Activated T-cell treated with anti-CD3 and anti-CD28 coated beads, Interleukin-2, amount 50 U/mL, for 72 hours (primary cell): ENCODE measurements around the gene GCNA. TPM values are rescaled to one million over a fixed set of nuclear protein-coding genes. Genes with fewer than 3 reads are reported as not detected.

Source experiments
- ATAC-seq, 2 donors: fragments of 150-1000 bp; cut with Tn5 transposase; replicated peaks in 1 of 2; 2 replicates each; pipeline ENCODE4 v1.10.0; 2021; ENCODE audit warnings: moderate library complexity in 2 of 2, mild to moderate bottlenecking in 1 of 2
- DNase-seq, 2 donors: peaks; one replicate each; pipeline ENCODE4 v3.0.0; 2021 to 2022; ENCODE audit warnings: mixed read lengths in 1 of 2
- H3K27ac Mint-ChIP-seq: one replicate; pipeline ENCODE4 v1.8.0; 2022; ENCODE audit warnings: mild to moderate bottlenecking, moderate library complexity, mixed read lengths
- H3K27me3 Mint-ChIP-seq: one replicate; pipeline ENCODE4 v1.8.0; 2022; ENCODE audit warnings: low read depth, mixed read lengths
- H3K36me3 Mint-ChIP-seq, 2 donors: one replicate each; pipeline ENCODE4 v1.8.0; 2022; ENCODE audit warnings: mixed read lengths in 2 of 2, mild to moderate bottlenecking in 1 of 2; ENCODE audit not compliant: insufficient read depth in 2 of 2
- H3K4me1 Mint-ChIP-seq: one replicate; pipeline ENCODE4 v1.8.0; 2022; ENCODE audit warnings: low read depth, mixed read lengths
- H3K4me3 Mint-ChIP-seq, 2 donors: one replicate each; pipeline ENCODE4 v1.8.0; 2022; ENCODE audit warnings: mild to moderate bottlenecking in 2 of 2, mixed read lengths in 2 of 2, moderate library complexity in 2 of 2
- H3K9me3 Mint-ChIP-seq, 2 donors: one replicate each; pipeline ENCODE4 v1.8.0; 2022; ENCODE audit warnings: mixed read lengths in 2 of 2
- total RNA-seq, 2 donors: library from RNA; stranded (reverse); gene quantifications; one replicate each; pipeline ENCODE4 v1.2.3, GENCODE V29; 2022

GCNA gene, protein sequence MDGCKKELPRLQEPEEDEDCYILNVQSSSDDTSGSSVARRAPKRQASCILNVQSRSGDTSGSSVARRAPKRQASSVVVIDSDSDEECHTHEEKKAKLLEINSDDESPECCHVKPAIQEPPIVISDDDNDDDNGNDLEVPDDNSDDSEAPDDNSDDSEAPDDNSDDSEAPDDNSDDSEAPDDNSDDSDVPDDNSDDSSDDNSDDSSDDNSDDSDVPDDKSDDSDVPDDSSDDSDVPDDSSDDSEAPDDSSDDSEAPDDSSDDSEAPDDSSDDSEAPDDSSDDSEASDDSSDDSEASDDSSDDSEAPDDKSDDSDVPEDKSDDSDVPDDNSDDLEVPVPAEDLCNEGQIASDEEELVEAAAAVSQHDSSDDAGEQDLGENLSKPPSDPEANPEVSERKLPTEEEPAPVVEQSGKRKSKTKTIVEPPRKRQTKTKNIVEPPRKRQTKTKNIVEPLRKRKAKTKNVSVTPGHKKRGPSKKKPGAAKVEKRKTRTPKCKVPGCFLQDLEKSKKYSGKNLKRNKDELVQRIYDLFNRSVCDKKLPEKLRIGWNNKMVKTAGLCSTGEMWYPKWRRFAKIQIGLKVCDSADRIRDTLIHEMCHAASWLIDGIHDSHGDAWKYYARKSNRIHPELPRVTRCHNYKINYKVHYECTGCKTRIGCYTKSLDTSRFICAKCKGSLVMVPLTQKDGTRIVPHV
- 1 to 10 TPM; 6.9 to 8.4 TPM for total RNA-seq

DNA sequence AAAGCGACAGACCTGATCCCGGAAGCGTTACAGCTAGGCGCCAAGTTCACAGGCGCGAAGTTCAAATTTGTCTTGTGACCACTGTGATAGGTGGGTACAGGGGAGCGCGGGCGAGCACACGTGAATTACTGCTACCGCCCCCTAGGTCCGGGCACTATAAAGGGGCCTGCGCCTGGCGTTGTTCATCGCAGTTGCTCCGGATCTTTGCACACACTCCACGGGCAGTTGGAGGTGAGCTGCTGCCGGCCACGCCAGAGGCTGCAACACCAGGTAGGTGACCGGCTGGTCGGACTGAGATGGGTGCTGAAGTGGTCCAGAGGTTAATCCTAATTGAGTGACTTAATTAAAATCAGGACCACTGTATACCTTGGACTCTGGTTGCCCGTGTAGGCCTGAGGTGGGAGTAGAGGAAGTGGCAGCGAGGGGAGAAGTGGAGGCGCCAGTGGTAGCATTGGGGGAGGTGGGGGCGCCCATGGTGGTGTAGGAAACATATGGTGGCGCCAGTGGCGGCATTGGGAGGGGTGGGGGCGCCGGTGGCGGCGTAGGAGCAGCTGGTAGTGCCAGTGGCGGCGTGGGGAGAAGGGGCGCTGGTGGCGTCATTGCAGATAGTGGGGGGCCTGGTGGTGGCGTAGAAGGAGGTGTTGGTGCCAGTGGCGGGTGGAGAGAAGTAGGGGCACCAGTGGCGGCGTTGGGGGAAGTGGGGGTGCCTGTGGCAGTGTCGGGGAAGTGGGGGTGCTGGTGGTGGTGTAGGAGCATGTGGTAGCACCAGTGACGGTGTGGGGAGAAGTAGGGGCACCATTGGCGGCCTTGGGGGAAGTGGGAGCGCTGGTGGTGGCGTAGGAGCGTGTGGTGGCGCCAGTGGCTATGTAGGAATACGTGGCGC is at the start of gene GCNA:
Gene GCNA (plus strand): TSS at position 185 of the 883 bp plus-strand sequence. CDS start 2,385 bp downstream, outside the sequence.
- Mint-ChIP-seq H3K4me1 (peaks cover 13% of the 10 kb centered on the region), H3K36me3 (peaks cover 8 to 28% of the 10 kb centered on the region in 2 donors), H3K4me3 (no peak within 1 kb of the TSS), H3K9me3 (no peaks in the 10 kb centered on the region), H3K27me3 (no peaks in the 10 kb centered on the region), H3K27ac (peak within 1 kb of the TSS; percentile 80)
- peak; percentile 6 to 26 for ATAC-seq
- no peak for DNase-seq

DNA sequence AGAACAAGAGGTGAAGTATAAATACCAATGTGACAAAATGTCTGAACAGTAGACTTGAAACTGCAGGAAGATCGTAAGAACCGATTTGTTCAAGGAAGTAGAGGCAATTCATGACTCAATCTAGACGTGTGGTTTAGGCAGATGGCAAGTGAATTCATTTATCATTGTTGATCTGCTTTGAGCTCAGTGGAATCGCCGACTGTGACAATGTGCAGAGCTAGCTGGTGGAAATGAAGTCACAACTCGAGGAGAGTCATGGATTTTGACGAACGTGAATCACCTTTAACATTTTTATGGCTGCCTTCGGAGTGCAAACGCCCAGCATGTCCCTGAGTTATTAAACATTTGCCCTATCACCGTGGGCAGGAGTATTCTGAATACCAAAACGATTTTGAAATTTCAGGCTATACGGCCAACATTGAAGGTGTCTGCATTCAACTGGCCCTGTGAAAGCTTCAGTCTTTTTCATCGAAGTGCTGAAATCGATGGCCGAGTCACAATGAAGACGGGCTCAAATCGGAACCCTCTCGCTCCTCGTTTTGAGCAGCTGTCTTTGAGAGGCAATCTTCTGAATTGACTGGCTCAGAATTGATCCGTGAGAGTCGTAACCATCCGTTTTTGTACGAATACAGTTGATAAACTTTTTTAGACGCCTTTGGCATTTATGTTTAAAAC is 46.0 kb upstream of the GCNA start:
- Mint-ChIP-seq H3K9me3 (no peaks in the 10 kb centered on the region), H3K4me3 (peak overlapping the region; percentile 97 to 100), H3K27ac (peak overlapping the region; percentile 100), H3K36me3 (peaks cover 21 to 32% of the 10 kb centered on the region in 2 donors), H3K27me3 (peaks cover 7% of the 10 kb centered on the region), H3K4me1 (peaks cover 17% of the 10 kb centered on the region)
- DNase-seq: peak; percentile 59 to 74
- ATAC-seq: peak; percentile 76 to 77

DNA sequence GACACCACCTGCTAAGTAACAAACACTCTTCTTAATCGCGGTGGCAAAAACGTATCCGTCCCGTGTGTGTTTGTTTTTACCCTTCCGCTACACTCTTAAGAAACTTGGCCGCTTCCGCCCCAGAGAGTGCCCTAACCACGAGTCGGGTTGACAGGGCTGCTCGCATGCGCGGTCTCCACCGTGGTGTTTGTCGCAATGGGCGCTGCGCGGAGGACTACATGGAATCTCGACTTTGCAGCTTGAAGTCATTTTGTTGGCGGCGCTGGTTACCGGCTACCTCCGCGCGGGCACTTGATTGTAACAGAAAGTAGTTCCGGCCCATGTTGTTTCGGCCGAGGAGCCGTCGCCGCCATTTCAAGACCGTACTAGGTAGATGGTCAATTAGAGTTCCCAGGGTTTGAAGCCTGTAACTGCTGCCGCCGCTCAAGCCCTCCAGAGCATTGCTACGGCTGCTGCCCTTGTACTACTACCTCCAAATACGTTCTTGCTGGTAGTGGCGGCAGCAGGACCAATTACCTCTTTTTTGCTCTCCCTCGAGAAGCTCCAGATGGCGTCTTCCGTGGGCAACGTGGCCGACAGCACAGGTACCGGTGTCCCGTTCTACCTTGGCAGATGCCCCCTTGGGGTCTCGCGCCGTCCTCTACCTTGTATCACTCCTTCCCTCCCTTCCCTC is 45.3 kb upstream of the GCNA start, which contains the start of gene OGT:
Gene OGT (plus strand): TSS at position 352 of the 673 bp plus-strand sequence. CDS start 196 bp downstream, at position 548.
- no peaks in the 10 kb centered on the region for H3K9me3 Mint-ChIP-seq
- ATAC-seq (peak; percentile 80 to 81), DNase-seq (peak; percentile 90 to 93)
- peaks cover 17% of the 10 kb centered on the region for H3K4me1 Mint-ChIP-seq
- H3K4me3 Mint-ChIP-seq: peak within 1 kb of the TSS; percentile 97 to 100
- peak within 1 kb of the TSS; percentile 100 for H3K27ac Mint-ChIP-seq
- H3K27me3 Mint-ChIP-seq: peaks cover 7% of the 10 kb centered on the region
- peaks cover 24 to 33% of the 10 kb centered on the region in 2 donors for H3K36me3 Mint-ChIP-seq

DNA sequence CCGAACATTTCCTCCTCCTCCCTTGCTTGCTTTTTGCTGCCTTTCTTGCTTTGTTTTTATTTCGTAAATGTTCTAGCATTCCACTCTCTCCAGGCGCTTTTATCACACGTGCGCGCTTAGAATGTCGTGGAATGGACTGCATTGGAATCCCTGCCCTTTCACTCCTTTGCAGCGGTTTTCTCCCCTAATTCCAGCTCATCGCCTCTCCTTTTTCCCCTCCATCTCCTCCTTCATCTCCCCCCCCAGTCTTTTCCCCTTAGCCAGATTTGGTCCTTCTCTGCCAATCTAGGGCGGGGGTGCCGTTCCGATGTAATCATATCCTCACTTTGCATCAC is 44.8 kb upstream of the GCNA start:
- DNase-seq (no peak), ATAC-seq (no peak)
- peak overlapping the region; percentile 97 to 100 for H3K4me3 Mint-ChIP-seq
- H3K27me3 Mint-ChIP-seq: peaks cover 7% of the 10 kb centered on the region
- peak overlapping the region; percentile 100 for H3K27ac Mint-ChIP-seq
- no peaks in the 10 kb centered on the region for H3K9me3 Mint-ChIP-seq
- peaks cover 25 to 39% of the 10 kb centered on the region in 2 donors for H3K36me3 Mint-ChIP-seq
- peaks cover 19% of the 10 kb centered on the region for H3K4me1 Mint-ChIP-seq

DNA sequence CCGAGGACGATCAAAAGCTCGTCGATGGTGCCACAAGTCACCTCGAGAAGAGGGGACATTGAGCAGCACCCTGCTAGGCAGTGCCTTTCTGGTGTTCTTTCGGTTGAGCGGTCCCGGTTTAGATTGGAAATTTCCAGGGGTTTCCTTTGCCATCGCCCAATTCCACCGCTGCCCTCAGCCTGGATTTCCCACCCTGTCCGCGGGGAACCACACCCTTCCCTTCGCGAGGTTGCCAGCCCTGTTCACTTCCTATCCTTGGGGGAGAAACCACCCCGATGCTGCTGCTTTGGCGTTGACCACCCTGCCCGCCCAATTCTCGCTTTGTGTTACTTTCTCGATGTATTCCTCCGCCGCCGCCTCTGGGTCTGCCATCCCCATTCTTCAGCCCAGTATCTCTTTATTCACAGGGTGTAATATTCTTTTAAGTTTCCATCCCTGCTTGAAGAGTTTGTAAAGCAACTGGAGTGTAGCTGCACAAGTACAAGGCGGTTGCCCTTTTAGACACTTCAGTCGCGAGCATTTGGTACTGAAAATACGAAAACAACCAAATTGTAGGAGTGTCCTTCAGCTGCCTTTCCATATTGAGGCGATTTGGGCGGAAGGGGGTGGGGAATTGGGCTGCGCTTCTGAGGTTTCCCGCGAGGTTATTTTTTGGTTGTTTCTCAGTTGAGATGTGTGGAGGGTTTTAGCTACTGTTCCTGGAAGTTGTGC is 44.2 kb upstream of the GCNA start:
- DNase-seq: peak; percentile 60 to 67
- ATAC-seq: peak; percentile 11 to 16
- Mint-ChIP-seq H3K27ac (peak overlapping the region; percentile 100), H3K4me1 (peaks cover 24% of the 10 kb centered on the region), H3K36me3 (peaks cover 25 to 41% of the 10 kb centered on the region in 2 donors), H3K4me3 (peak overlapping the region; percentile 97 to 100), H3K27me3 (peaks cover 7% of the 10 kb centered on the region), H3K9me3 (no peaks in the 10 kb centered on the region)

DNA sequence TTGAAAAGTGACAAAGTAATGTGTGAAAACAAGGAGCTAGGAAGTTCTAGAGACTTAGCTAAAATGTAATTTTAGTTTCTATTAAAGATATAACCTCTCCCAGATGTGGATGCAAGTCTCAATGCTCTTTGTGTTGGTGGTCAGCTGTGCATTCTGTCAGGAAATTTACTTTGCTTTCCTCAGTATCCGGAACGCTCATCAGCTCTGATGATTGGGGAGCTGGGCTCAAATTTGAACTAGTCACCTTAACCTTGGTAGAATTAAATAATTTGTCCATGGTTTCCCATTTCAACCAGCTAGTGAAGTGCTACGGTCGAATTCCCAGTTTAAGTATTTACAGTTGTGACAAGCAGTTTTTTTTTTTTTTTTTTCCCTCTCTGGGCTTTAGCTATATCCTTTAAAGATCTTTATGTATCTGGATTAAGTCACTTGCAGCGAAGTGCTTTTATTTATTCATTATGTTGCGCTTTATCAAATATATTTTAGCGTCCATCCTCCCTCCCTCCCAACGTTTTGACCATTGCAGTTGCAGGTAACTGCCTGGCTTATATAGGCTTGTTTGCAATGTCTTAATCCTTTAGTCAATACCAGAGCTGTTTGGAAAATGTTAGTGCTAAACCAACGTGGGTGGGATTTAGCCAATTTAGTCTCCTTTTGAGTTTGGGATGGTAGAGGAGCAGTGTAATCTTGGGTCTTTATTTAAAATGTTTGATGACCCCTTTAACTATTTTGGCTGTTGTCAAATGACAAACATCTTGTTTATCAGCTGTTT is 43.3 kb upstream of the GCNA start:
- H3K4me3 Mint-ChIP-seq: peak overlapping the region; percentile 97 to 100
- H3K27me3 Mint-ChIP-seq: peaks cover 7% of the 10 kb centered on the region
- H3K9me3 Mint-ChIP-seq: no peaks in the 10 kb centered on the region
- peaks cover 32% of the 10 kb centered on the region for H3K4me1 Mint-ChIP-seq
- ATAC-seq (no peak), DNase-seq (no peak)
- peaks cover 28 to 48% of the 10 kb centered on the region in 2 donors for H3K36me3 Mint-ChIP-seq
- peak overlapping the region; percentile 100 for H3K27ac Mint-ChIP-seq

DNA sequence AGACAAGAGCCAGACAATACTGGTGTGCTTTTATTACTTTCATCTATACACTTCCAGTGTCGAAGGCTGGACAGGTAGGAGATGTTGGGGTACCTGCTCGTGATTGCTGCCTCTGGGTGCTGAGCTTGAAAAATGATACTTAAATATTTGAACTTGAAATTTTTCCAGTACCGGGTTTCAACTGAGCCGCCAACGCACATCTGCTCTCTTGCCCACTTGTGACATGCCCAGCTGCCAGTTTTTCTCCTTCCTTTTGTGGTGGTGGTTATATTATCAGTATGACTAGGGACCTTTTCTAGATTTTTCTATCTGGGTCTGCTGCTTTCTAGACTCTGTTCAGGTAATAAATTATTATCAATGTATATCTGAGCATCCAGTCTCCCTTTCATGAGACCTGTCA is 42.0 kb upstream of the GCNA start:
- Mint-ChIP-seq H3K4me3 (peak overlapping the region; percentile 96 to 97), H3K27me3 (peaks cover 7% of the 10 kb centered on the region), H3K9me3 (no peaks in the 10 kb centered on the region), H3K4me1 (peaks cover 32% of the 10 kb centered on the region), H3K36me3 (peaks cover 31 to 54% of the 10 kb centered on the region in 2 donors), H3K27ac (peak overlapping the region; percentile 97)
- DNase-seq (peak; percentile 29 to 55), ATAC-seq (no peak)

DNA sequence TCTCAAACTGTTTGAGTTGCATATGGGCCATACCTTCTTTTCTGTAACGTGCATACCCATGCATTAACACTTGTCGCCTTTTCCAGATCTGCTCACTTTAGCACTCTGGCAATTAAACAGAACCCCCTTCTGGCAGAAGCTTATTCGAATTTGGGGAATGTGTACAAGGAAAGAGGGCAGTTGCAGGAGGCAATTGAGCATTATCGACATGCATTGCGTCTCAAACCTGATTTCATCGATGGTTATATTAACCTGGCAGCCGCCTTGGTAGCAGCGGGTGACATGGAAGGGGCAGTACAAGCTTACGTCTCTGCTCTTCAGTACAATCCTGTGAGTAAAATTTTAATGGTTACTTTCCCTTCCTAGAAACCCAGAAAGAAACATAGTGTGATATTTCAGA is 40.5 kb upstream of the GCNA start:
- H3K4me3 Mint-ChIP-seq: peak overlapping the region; percentile 86 to 97
- H3K4me1 Mint-ChIP-seq: peaks cover 40% of the 10 kb centered on the region
- H3K36me3 Mint-ChIP-seq: peaks cover 37 to 59% of the 10 kb centered on the region in 2 donors
- no peak for ATAC-seq
- peak overlapping the region; percentile 82 for H3K27ac Mint-ChIP-seq
- no peak for DNase-seq
- no peaks in the 10 kb centered on the region for H3K9me3 Mint-ChIP-seq
- H3K27me3 Mint-ChIP-seq: peaks cover 7% of the 10 kb centered on the region

DNA sequence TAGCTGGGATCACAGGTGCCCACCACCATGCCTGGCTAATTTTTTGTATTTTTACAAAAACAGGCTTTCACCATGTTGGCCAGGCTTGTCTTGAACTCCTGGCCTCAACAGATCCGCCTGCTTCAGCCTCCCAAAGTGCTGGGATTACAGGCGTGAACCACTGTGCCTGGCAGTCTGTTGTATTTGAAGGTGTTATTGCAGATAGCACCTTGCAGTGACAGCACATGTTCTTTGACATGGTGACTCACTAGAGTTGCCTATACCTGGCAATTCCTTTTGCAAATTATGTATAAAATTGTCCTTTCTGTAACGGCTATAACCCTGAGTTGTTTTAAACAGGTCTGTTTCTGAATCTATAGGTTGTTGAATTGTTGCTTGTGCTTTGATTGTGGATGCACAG is 37.4 kb upstream of the GCNA start:
- H3K27me3 Mint-ChIP-seq: peaks cover 7% of the 10 kb centered on the region
- H3K4me3 Mint-ChIP-seq: peak overlapping the region; percentile 85 to 97
- peaks cover 66% of the 10 kb centered on the region for H3K4me1 Mint-ChIP-seq
- peak; percentile 42 to 45 for ATAC-seq
- DNase-seq: no peak
- H3K36me3 Mint-ChIP-seq: peaks cover 24 to 45% of the 10 kb centered on the region in 2 donors
- H3K9me3 Mint-ChIP-seq: no peaks in the 10 kb centered on the region
- peak overlapping the region; percentile 98 for H3K27ac Mint-ChIP-seq

DNA sequence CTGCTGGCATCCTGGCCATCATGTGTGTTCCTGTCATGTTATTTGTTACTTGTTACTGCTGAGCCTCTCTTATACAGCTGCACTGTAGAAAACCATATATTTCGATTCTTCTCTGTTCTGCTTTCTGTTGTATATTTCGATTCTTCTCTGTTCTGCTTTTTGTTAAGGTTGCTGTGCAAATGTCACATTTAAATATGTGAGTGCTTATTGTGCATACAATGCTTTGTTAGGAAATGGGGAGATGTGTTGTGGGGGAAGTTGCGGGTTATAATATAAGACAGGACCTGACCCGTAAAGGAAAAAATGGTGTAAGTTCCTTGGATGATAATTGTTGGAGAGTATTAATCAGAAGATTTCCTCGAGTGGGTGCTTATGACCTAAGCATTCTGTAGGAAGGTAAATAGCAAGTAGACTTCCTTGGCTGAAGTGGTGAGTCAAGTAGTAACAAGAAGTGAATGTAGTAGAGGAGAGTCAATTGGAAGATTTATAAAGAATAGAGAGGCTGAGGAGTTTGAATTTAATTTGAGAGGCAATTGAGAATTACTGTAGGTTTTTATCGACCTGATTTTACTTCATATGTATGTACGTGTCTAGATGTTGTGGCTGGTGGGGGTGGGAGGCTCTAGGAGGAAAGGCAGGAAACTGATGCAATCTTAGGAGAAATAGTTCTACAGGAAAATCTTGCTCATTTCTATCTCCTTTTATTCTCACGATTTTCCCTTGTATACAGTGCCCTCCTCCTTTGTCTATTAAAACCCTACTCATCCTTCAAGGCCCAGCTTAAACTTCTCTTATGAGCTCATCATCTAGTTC is 36.8 kb upstream of the GCNA start:
- peaks cover 24 to 49% of the 10 kb centered on the region in 2 donors for H3K36me3 Mint-ChIP-seq
- H3K27me3 Mint-ChIP-seq: peaks cover 3% of the 10 kb centered on the region
- DNase-seq (no peak), ATAC-seq (peak; percentile 54)
- H3K4me3 Mint-ChIP-seq: peak overlapping the region; percentile 85 to 97
- no peaks in the 10 kb centered on the region for H3K9me3 Mint-ChIP-seq
- H3K27ac Mint-ChIP-seq: peak overlapping the region; percentile 98
- H3K4me1 Mint-ChIP-seq: peaks cover 69% of the 10 kb centered on the region
